HepG2 (cell line): ENCODE measurements around the gene MED13L. TPM values are rescaled to one million over a fixed set of nuclear protein-coding genes. Genes with fewer than 3 reads are reported as not detected.

ENCODE experiments used
- ATAC-seq: fragments of 200-7000 bp; cut with Tn5 transposase; 3 replicates; pipeline ENCODE4 v1.9.1; 2020; ENCODE audit warnings: mild to moderate bottlenecking, moderate library complexity
- BruUV-seq: library from RNA; stranded (reverse); fragments of 400-500 nt; replicated peaks from 2 replicates; lab custom pipeline; 2021; lab: Mats Ljungman, UMichigan
- CTCF ChIA-PET: fragments of 300-600 bp; formaldehyde crosslinking; extraction: SDS; loops from one replicate; lab custom pipeline; 2021; ENCODE audit warnings: low total read pairs, inconsistent platforms, low intra/inter-chr PET ratio; lab: Yijun Ruan, JAX
- POLR2A ChIA-PET: fragments of 350-600 bp; sonication (Branson Sonifier 250); formaldehyde crosslinking; loops from one replicate; lab custom pipeline; 2020; ENCODE audit warnings: antibody characterized with exemption, inconsistent platforms; lab: Yijun Ruan, JAX
- DNase-seq: peaks from one replicate; pipeline ENCODE4 v3.0.0-alpha.2; 2015; ENCODE audit warnings: low spot score
- FAIRE-seq: peaks from 3 replicates; lab custom pipeline; 2011; peaks lifted over from hg19 to GRCh38; lab: Jason Lieb, UNC
- H2AFZ ChIP-seq: one replicate; pipeline ENCODE4 v1.6.1; 2011; ENCODE audit warnings: low read length, inconsistent platforms
- H3K27ac ChIP-seq: fragments of 300-600 bp; 3 replicates; pipeline ENCODE4 v1.8.0; 2011; ENCODE audit warnings: mixed run types, mild to moderate bottlenecking, mixed read lengths, low read length, inconsistent platforms; ENCODE audit not compliant: insufficient read depth; ENCODE audit errors: extremely low read length
- H3K27me3 ChIP-seq, 2 experiments: fragments of 200-600 bp in 1 of 2; 2 replicates in 1 of 2; 3 replicates in 1 of 2; pipeline versions ENCODE4 v1.6.0 to v1.8.0; 2011; ENCODE audit warnings: low read length in 2 of 2, mild to moderate bottlenecking in 2 of 2, moderate library complexity in 2 of 2, inconsistent platforms in 1 of 2; ENCODE audit not compliant: insufficient read depth in 2 of 2, control insufficient read depth in 1 of 2
- H3K36me3 ChIP-seq, 2 experiments: fragments of 200-600 bp in 1 of 2; replicated peaks in 1 of 2; 2 replicates in 1 of 2; 3 replicates in 1 of 2; pipeline versions ENCODE4 v1.5.1 to v1.8.0; 2011; ENCODE audit warnings: low read length in 2 of 2, inconsistent platforms in 1 of 2; ENCODE audit not compliant: insufficient read depth in 2 of 2, control insufficient read depth in 1 of 2
- H3K4me1 ChIP-seq: 2 replicates; pipeline ENCODE4 v1.5.1; 2012; ENCODE audit warnings: low read length, inconsistent platforms; ENCODE audit not compliant: insufficient read depth
- H3K4me2 ChIP-seq: 2 replicates; pipeline ENCODE4 v1.6.0; 2011; ENCODE audit warnings: low read depth, low read length, inconsistent platforms
- H3K4me3 ChIP-seq, 3 experiments: fragments of 200-600 bp in 1 of 3; sonication (generic), shearing (Covaris generic) in 1 of 3; replicated peaks in 1 of 3; 2 replicates each; pipeline ENCODE4 v1.5.1; 2011 to 2016; ENCODE audit warnings: low read length in 3 of 3, inconsistent platforms in 2 of 3, low read depth in 2 of 3, mild to moderate bottlenecking in 2 of 3, control low read depth in 1 of 3, mixed read lengths in 1 of 3; ENCODE audit not compliant: insufficient read depth in 1 of 3
- H3K79me2 ChIP-seq: one replicate; pipeline ENCODE4 v1.6.1; 2011; ENCODE audit warnings: low read length, inconsistent platforms; ENCODE audit not compliant: insufficient read depth
- H3K9ac ChIP-seq: 2 replicates; pipeline ENCODE4 v1.6.0; 2011; ENCODE audit warnings: mild to moderate bottlenecking, low read depth, low read length, inconsistent platforms; ENCODE audit not compliant: insufficient read depth
- H3K9me3 ChIP-seq: 2 replicates; pipeline ENCODE4 v1.5.1; 2012; ENCODE audit warnings: mild to moderate bottlenecking, low read length
- H4K20me1 ChIP-seq: 2 replicates; pipeline ENCODE4 v1.6.0; 2011; ENCODE audit warnings: inconsistent platforms, mild to moderate bottlenecking, low read length, moderate library complexity; ENCODE audit not compliant: insufficient read depth
- BRD4 ChIP-seq: sonication (generic); formaldehyde crosslinking; IDR thresholded peaks from 2 replicates; pipeline ENCODE4 v1.4.0; 2020; ENCODE audit warnings: missing genetic modification reagents
- ESRRA ChIP-seq: sonication (generic); formaldehyde crosslinking; IDR thresholded peaks from 2 replicates; pipeline ENCODE4 v1.5.1; 2020; ENCODE audit warnings: mild to moderate bottlenecking, low read depth, missing genetic modification reagents
- KLF12 ChIP-seq: sonication (generic); formaldehyde crosslinking; IDR thresholded peaks from 2 replicates; pipeline ENCODE4 v1.4.0; 2020; ENCODE audit warnings: missing genetic modification reagents, borderline replicate concordance
- KLF9 ChIP-seq: IDR thresholded peaks from 2 replicates; pipeline ENCODE4 v1.6.1; 2016; ENCODE audit warnings: low read depth
- MAFF ChIP-seq: IDR thresholded peaks from 2 replicates; pipeline ENCODE4 v1.6.1; 2011; ENCODE audit warnings: low read depth, low read length, improper control_type of control experiment
- MAFK ChIP-seq, 2 experiments: IDR thresholded peaks in 1 of 2; conservative IDR thresholded peaks in 1 of 2; 2 replicates each; pipeline ENCODE4 v1.6.1; 2011; ENCODE audit warnings: improper control_type of control experiment in 2 of 2, low read length in 2 of 2
- NFYB ChIP-seq: sonication (generic); formaldehyde crosslinking; IDR thresholded peaks from 2 replicates; pipeline ENCODE4 v1.4.0; 2020; ENCODE audit warnings: missing genetic modification reagents
- PITX1 ChIP-seq: sonication (generic); formaldehyde crosslinking; IDR thresholded peaks from 2 replicates; pipeline ENCODE4 v1.5.1; 2020; ENCODE audit warnings: mild to moderate bottlenecking, missing genetic modification reagents
- PLSCR1 ChIP-seq: sonication (generic); formaldehyde crosslinking; IDR thresholded peaks from 2 replicates; pipeline ENCODE4 v1.5.0; 2020; ENCODE audit warnings: missing genetic modification reagents, mild to moderate bottlenecking, borderline replicate concordance
- SMARCC2 ChIP-seq: fragments of 450-650 bp; IDR thresholded peaks from 2 replicates; pipeline ENCODE4 v1.6.1; 2017; ENCODE audit warnings: antibody characterized with exemption, mild to moderate bottlenecking
- SP4 ChIP-seq: sonication (generic); formaldehyde crosslinking; IDR thresholded peaks from 2 replicates; pipeline ENCODE4 v1.8.1; 2023; ENCODE audit warnings: mild to moderate bottlenecking, missing genetic modification reagents
- TCF12 ChIP-seq, 2 experiments: fragments of 450-650 bp in 1 of 2; sonication (generic) in 1 of 2; formaldehyde crosslinking in 1 of 2; IDR thresholded peaks; 2 replicates each; pipeline versions ENCODE4 v1.6.1 to v1.8.0; 2017 to 2022; ENCODE audit warnings: antibody characterized with exemption in 1 of 2, mild to moderate bottlenecking in 1 of 2, missing genetic modification reagents in 1 of 2, moderate library complexity in 1 of 2
- TOE1 ChIP-seq: sonication (generic); formaldehyde crosslinking; IDR thresholded peaks from 2 replicates; pipeline ENCODE4 v1.4.0; 2020; ENCODE audit warnings: mild to moderate bottlenecking, missing genetic modification reagents
- ZNF383 ChIP-seq: sonication (generic); formaldehyde crosslinking; IDR thresholded peaks from 2 replicates; pipeline ENCODE4 v1.4.0; 2020; ENCODE audit warnings: missing genetic modification reagents, mild to moderate bottlenecking, borderline replicate concordance
- ZNF432 ChIP-seq: sonication (generic); formaldehyde crosslinking; IDR thresholded peaks from 2 replicates; pipeline ENCODE4 v1.5.0; 2020; ENCODE audit warnings: missing genetic modification reagents, mild to moderate bottlenecking, borderline replicate concordance
- ZNF503 ChIP-seq: sonication (generic); formaldehyde crosslinking; IDR thresholded peaks from 2 replicates; pipeline ENCODE4 v1.4.0; 2020; ENCODE audit warnings: missing genetic modification reagents
- ZNF749 ChIP-seq: sonication (generic); formaldehyde crosslinking; IDR thresholded peaks from 2 replicates; pipeline ENCODE4 v1.8.0; 2022; ENCODE audit warnings: mild to moderate bottlenecking, missing genetic modification reagents, moderate library complexity, borderline replicate concordance
- ZNF781 ChIP-seq: sonication (generic); formaldehyde crosslinking; IDR thresholded peaks from 2 replicates; pipeline ENCODE4 v1.5.1; 2020; ENCODE audit warnings: borderline replicate concordance, mild to moderate bottlenecking, missing genetic modification reagents; ENCODE audit errors: not compliant biosample characterization
- ZZZ3 ChIP-seq: sonication (generic); formaldehyde crosslinking; IDR thresholded peaks from 2 replicates; pipeline ENCODE4 v1.4.0; 2020; ENCODE audit warnings: missing genetic modification reagents, mild to moderate bottlenecking, borderline replicate concordance
- WGBS: methylation state at CpG from one replicate; pipeline ENCODE4 v1.1.6; 2017; ENCODE audit warnings: low lambda C conversion rate; 5-methylcytosine and 5-hydroxymethylcytosine counted together
- in situ Hi-C: cut with HindIII; loops from 2 replicates; pipeline ENCODE4 v1.10.0; 2017; ENCODE audit warnings: low pct_unique_long_range_greater_than_20kb; ENCODE audit not compliant: extremely low pct_ligation_motif_present
- intact Hi-C: fragments of 100-400 bp; cut with micrococcal nuclease; formaldehyde crosslinking; loops from one replicate; pipeline ENCODE4 v1.10.0; 2022; ENCODE audit not compliant: unreplicated experiment
- polyA plus RNA-seq, 8 experiments: library from polyadenylated mRNA; depleted of rRNA in 3 of 8; stranded (reverse) in 7 of 8; unstranded in 1 of 8; fragments of >200 nt; fragmentation: Illumina TruSeq in 4 of 8; extraction: Trizol in 4 of 8; gene quantifications; 2 replicates each; pipeline versions ENCODE4 v1.2.1 to v1.2.3, GENCODE V29; 2011 to 2016; ENCODE audit warnings: low read depth in 4 of 8, missing spikeins in 1 of 8, mixed read lengths in 1 of 8; ENCODE audit not compliant: insufficient read depth in 1 of 8
- total RNA-seq, 5 experiments: library from RNA; depleted of rRNA; stranded (reverse); fragments of >200 nt; fragmentation: Illumina TruSeq; extraction: Trizol; gene quantifications; 2 replicates each; pipeline ENCODE4 v1.2.3, GENCODE V29; 2016; ENCODE audit warnings: low read depth in 1 of 5

MED13L gene
- total and polyA plus RNA-seq, 2 of the 13 experiments (the other 11 are each of a cell fraction or from before 2014, with no cell fraction given): 24.8 to 38.9 TPM

GRCh38 chr12:116169071-116169470 is 108.4 kb downstream of the MED13L start:
- FAIRE-seq: no peak

GRCh38 chr12:116166306-116166705 is 111.2 kb downstream of the MED13L start:
- no peak overlapping the region for H3K27ac ChIP-seq
- no peak for DNase-seq
- H4K20me1 ChIP-seq: peaks cover 14% of the 10 kb centered on the region
- ATAC-seq: no peak
- H3K4me1 ChIP-seq: peaks cover 21% of the 10 kb centered on the region
- no peaks in the 10 kb centered on the region for H3K36me3 ChIP-seq
- no peak for FAIRE-seq
- BruUV-seq: no TSS peak
- H3K9ac ChIP-seq: no peak overlapping the region
- intact Hi-C loops (no loop called here), in situ Hi-C loops (no loop called here)
- H3K27me3 ChIP-seq: no peaks in the 10 kb centered on the region
- 95% methylated on average over 5 of the region's 5 CpGs for WGBS
- no peak overlapping the region for H2AFZ ChIP-seq
- no peaks in the 10 kb centered on the region for H3K9me3 ChIP-seq
- POLR2A ChIA-PET: no interaction called here
- H3K4me3 ChIP-seq: no peak overlapping the region
- H3K79me2 ChIP-seq: peaks cover 13% of the 10 kb centered on the region
- H3K4me2 ChIP-seq: no peak overlapping the region
- CTCF ChIA-PET: no interaction called here
- no peak for TF ChIP-seq BRD4 (CRISPR knock-in tag)
- no peak for TF ChIP-seq PLSCR1 (CRISPR knock-in tag)
- TF ChIP-seq ZNF383: no peak
- no peak for TF ChIP-seq PITX1 (CRISPR knock-in tag)
- TF ChIP-seq KLF12 (CRISPR knock-in tag): no peak
- no peak for TF ChIP-seq SMARCC2
- TF ChIP-seq TCF12 (IDR thresholded peaks at IDR 0.05): no peak
- no peak for TF ChIP-seq TCF12 (CRISPR knock-in tag; IDR thresholded peaks at IDR 0.05)
- no peak for TF ChIP-seq ESRRA (CRISPR knock-in tag)
- TF ChIP-seq ZNF503 (CRISPR knock-in tag): no peak
- no peak for TF ChIP-seq NFYB
- TF ChIP-seq KLF9 (CRISPR knock-in tag): no peak
- no peak for TF ChIP-seq ZZZ3 (CRISPR knock-in tag)
- no peak for TF ChIP-seq SP4 (CRISPR knock-in tag)
- no peak for TF ChIP-seq ZNF749 (CRISPR knock-in tag)
- no peak for TF ChIP-seq ZNF781 (CRISPR knock-in tag)
- no peak for TF ChIP-seq TOE1

More at GRCh38 chr12:116169071-116169470, 108.4 kb downstream of the MED13L start:
- Histone ChIP-seq H3K27me3 (no peaks in the 10 kb centered on the region), H3K9ac (no peak overlapping the region), H3K27ac (no peak overlapping the region), H3K4me3 (no peak overlapping the region), H3K4me2 (no peak overlapping the region), H3K9me3 (no peaks in the 10 kb centered on the region), H3K79me2 (peaks cover 20% of the 10 kb centered on the region), H2AFZ (no peak overlapping the region), H4K20me1 (peaks cover 7% of the 10 kb centered on the region), H3K36me3 (no peaks in the 10 kb centered on the region), H3K4me1 (peaks cover 11% of the 10 kb centered on the region; the same call in 1 of the 2 replicates)
- CTCF ChIA-PET: no interaction called here
- ATAC-seq (no peak), DNase-seq (no peak)
- in situ Hi-C loops (no loop called here), intact Hi-C loops (no loop called here)
- TF ChIP-seq MAFF (0 out of 2 replicates have a peak, but pooled peaks have one; percentile 43), MAFK (conservative IDR thresholded peaks at IDR 0.05 in 1 of 2, IDR thresholded peaks at IDR 0.05 in 1 of 2; ENCODE audit: low read length in 2 of 2) (peak; percentile 38 to 52; a peak in 3 of 4 replicates), ZNF432 (CRISPR knock-in tag) (no peak)
- POLR2A ChIA-PET: no interaction called here
- 98% methylated on average over 1 of the region's 1 CpG for WGBS
- BruUV-seq: no TSS peak
